Measurements from ENCODE around the gene SYPL2. TPM values are rescaled to one million over a fixed set of nuclear protein-coding genes. Genes with fewer than 3 reads are reported as not detected.
A peak's percentile ranks its signal among the peaks of the same experiment; 100 is the strongest.

SYPL2 gene
- total RNA-seq, 1 experiment from 2014 or later, result not detected

- Mint-ChIP-seq H3K27me3 (ENCODE audit: unreplicated experiment) (peaks cover 19% of the 10 kb centered on the region), H3K4me3 (ENCODE audit: low read depth, unreplicated experiment) (no peak overlapping the region), H3K36me3 (ENCODE audit: insufficient read depth, unreplicated experiment) (no peaks in the 10 kb centered on the region), H3K27ac (ENCODE audit: unreplicated experiment) (no peak overlapping the region), H3K9me3 (ENCODE audit: low read depth, unreplicated experiment) (no peaks in the 10 kb centered on the region), H3K4me1 (ENCODE audit: low read depth, unreplicated experiment) (peaks cover 2% of the 10 kb centered on the region)
- no TSS peak for BruUV-seq (replicated peaks)
- intact Hi-C loops (cut with micrococcal nuclease; ENCODE audit: unreplicated experiment), result no loop called here
- no peak for DNase-seq
- CTCF ChIA-PET, result no interaction called here
- no peak for TF ChIP-seq CTCF (IDR thresholded peaks at IDR 0.05; ENCODE audit: unreplicated experiment)
Measured at GRCh38 chr1:109504974-109505373, 38.6 kb downstream of the SYPL2 start.

GRCh38 chr1:109508001-109508872 is 41.9 kb downstream of the SYPL2 start:
- BruUV-seq (replicated peaks), result no TSS peak
- H3K36me3 Mint-ChIP-seq (ENCODE audit: insufficient read depth, unreplicated experiment), result no peaks in the 10 kb centered on the region
- H3K4me1 Mint-ChIP-seq (ENCODE audit: low read depth, unreplicated experiment), result peaks cover 9% of the 10 kb centered on the region
- no peak for DNase-seq
- peak overlapping the region; percentile 64 for H3K4me3 Mint-ChIP-seq (ENCODE audit: low read depth, unreplicated experiment)
- CTCF ChIA-PET, result interaction anchor here (0.5 kb wide), 1 partner anchor 12 kb away, joined by 8 read pairs; no protein-coding TSS in a partner anchor
- no peak for TF ChIP-seq CTCF (IDR thresholded peaks at IDR 0.05; ENCODE audit: unreplicated experiment)
- no peaks in the 10 kb centered on the region for H3K9me3 Mint-ChIP-seq (ENCODE audit: low read depth, unreplicated experiment)
- no peak overlapping the region for H3K27ac Mint-ChIP-seq (ENCODE audit: unreplicated experiment)
- peaks cover 40% of the 10 kb centered on the region for H3K27me3 Mint-ChIP-seq (ENCODE audit: unreplicated experiment)
- intact Hi-C loops (cut with micrococcal nuclease; ENCODE audit: unreplicated experiment), result no loop called here

- H3K9me3 Mint-ChIP-seq (ENCODE audit: low read depth, unreplicated experiment), result no peaks in the 10 kb centered on the region
- peaks cover 9% of the 10 kb centered on the region for H3K4me1 Mint-ChIP-seq (ENCODE audit: low read depth, unreplicated experiment)
- H3K4me3 Mint-ChIP-seq (ENCODE audit: low read depth, unreplicated experiment), result peak overlapping the region; percentile 64
- no peak for DNase-seq
- no TSS peak for BruUV-seq (replicated peaks)
- CTCF ChIA-PET, result no interaction called here
- intact Hi-C loops (cut with micrococcal nuclease; ENCODE audit: unreplicated experiment), result no loop called here
- H3K27ac Mint-ChIP-seq (ENCODE audit: unreplicated experiment), result peak overlapping the region; percentile 58
- no peaks in the 10 kb centered on the region for H3K36me3 Mint-ChIP-seq (ENCODE audit: insufficient read depth, unreplicated experiment)
- TF ChIP-seq CTCF (IDR thresholded peaks at IDR 0.05; ENCODE audit: unreplicated experiment), result no peak
- H3K27me3 Mint-ChIP-seq (ENCODE audit: unreplicated experiment), result peaks cover 40% of the 10 kb centered on the region
Measured at GRCh38 chr1:109508873-109509175, 42.5 kb downstream of the SYPL2 start.

GRCh38 chr1:109509176-109510134 is 43.1 kb downstream of the SYPL2 start, which contains the start of gene AMIGO1:
Gene AMIGO1 (minus strand): TSS chr1:109509727. CDS start chr1:109508912, 815 bp downstream.
- intact Hi-C loops (cut with micrococcal nuclease; ENCODE audit: unreplicated experiment), result no loop called here
- no peak for TF ChIP-seq CTCF (IDR thresholded peaks at IDR 0.05; ENCODE audit: unreplicated experiment)
- DNase-seq, result peak; percentile 48
- H3K27me3 Mint-ChIP-seq (ENCODE audit: unreplicated experiment), result peaks cover 40% of the 10 kb centered on the region
- no peaks in the 10 kb centered on the region for H3K36me3 Mint-ChIP-seq (ENCODE audit: insufficient read depth, unreplicated experiment)
- no peaks in the 10 kb centered on the region for H3K9me3 Mint-ChIP-seq (ENCODE audit: low read depth, unreplicated experiment)
- peaks cover 9% of the 10 kb centered on the region for H3K4me1 Mint-ChIP-seq (ENCODE audit: low read depth, unreplicated experiment)
- CTCF ChIA-PET, result interaction anchor here (0.6 kb wide), 1 partner anchor 10 kb away, joined by 3 read pairs; no protein-coding TSS in a partner anchor
- BruUV-seq (replicated peaks), result no TSS peak
- peak within 1 kb of the TSS; percentile 64 for H3K4me3 Mint-ChIP-seq (ENCODE audit: low read depth, unreplicated experiment)
- peak within 1 kb of the TSS; percentile 58 for H3K27ac Mint-ChIP-seq (ENCODE audit: unreplicated experiment)
